Measurements from ENCODE around the gene INTS6.

INTS6 gene

DNA sequence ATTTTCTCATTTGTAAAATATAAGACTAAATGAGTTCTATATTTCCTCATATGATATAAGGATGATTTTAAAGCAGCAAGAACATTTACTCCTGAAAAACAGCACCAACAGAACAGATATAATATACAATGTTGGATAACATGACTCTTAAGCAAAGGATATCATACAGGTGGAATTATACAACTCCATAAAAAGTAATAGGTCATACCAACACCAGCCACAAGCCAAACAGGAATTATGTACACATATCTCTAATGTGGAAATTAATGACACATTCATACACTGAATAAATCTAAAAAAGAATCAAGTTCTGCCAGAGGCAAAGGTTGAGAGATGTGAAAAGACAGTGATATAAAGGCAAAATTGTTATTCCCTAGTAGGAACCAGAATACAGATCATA, 25.9 kb downstream of the INTS6 start:
- Histone ChIP-seq H3K9me3 (no peaks in the 10 kb centered on the region), H3K27me3 (no peaks in the 10 kb centered on the region), H3K27ac (no peak overlapping the region), H3K36me3 (peaks cover 12 to 21% (median 14%) of the 10 kb centered on the region in 3 donors), H3K4me3 (no peak overlapping the region), H3K4me1 (peaks cover 0 to 32% (median 0%) of the 10 kb centered on the region in 4 donors)
- no peak for DNase-seq
- intact Hi-C loops (cut with DNase I; ENCODE audit: low total_unique reads): no loop called here
- no peak for TF ChIP-seq CTCF (IDR thresholded peaks at IDR 0.05)

DNA sequence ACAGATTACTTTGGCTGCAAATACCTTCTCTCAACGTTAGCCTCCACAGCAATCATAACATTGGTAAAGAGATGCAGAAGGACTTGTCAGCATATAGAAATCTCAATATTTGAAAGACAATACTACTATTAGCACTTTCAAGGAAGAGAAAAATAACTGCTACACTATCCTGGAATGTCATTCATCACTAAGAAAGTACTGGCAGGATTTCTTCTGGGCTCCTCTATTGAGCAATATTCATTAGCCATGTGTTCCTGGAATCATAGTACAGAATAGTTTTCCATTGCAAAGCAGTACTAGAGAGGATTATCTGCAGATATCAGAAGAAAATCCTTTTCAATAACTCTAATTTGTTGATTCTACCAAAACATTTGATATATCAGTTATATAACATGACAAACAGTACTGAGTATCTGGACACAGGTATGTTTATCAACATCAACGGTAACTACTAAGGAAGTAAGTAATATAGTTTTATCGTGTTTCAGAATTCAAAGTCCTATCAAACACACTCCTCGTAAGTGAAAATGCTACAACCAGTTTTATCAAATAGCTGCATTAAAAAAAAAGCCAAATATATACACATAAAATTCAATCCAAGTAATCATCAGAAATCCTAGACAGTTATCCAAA, 27.3 kb downstream of the INTS6 start:
- Histone ChIP-seq H3K4me1 (peaks cover 0 to 32% (median 0%) of the 10 kb centered on the region in 4 donors), H3K27me3 (no peaks in the 10 kb centered on the region), H3K36me3 (peaks cover 12 to 21% (median 14%) of the 10 kb centered on the region in 3 donors), H3K9me3 (no peaks in the 10 kb centered on the region), H3K27ac (no peak overlapping the region), H3K4me3 (no peak overlapping the region)
- no peak for DNase-seq
- intact Hi-C loops (cut with DNase I; ENCODE audit: low total_unique reads): no loop called here
- no peak for TF ChIP-seq CTCF (IDR thresholded peaks at IDR 0.05)

DNA sequence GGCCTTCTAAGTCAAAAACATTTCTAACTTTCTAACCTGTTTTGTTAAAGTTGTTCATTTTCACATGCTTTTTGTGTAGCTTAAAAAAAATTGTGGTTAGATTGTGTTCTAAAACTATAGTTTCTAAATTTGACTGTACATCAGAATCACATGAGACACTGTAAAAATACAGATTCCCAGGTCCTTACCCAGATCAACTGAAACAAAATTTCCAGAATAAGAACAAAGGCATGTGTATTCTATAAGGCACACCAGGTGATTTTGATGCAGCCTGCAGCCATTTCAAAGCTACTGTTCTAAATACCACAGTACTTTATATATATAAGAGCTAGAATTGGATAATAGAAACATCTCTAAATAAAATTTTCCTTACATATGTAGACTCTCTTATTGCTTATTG, 29.1 kb downstream of the INTS6 start:
- Histone ChIP-seq H3K4me3 (no peak overlapping the region), H3K36me3 (peaks cover 4 to 9% (median 6%) of the 10 kb centered on the region in 3 donors), H3K4me1 (peaks cover 0 to 35% (median 0%) of the 10 kb centered on the region in 4 donors), H3K27ac (no peak overlapping the region), H3K9me3 (no peaks in the 10 kb centered on the region), H3K27me3 (no peaks in the 10 kb centered on the region)
- no peak for TF ChIP-seq CTCF (IDR thresholded peaks at IDR 0.05)
- intact Hi-C loops (cut with DNase I; ENCODE audit: low total_unique reads): no loop called here
- DNase-seq: no peak

DNA sequence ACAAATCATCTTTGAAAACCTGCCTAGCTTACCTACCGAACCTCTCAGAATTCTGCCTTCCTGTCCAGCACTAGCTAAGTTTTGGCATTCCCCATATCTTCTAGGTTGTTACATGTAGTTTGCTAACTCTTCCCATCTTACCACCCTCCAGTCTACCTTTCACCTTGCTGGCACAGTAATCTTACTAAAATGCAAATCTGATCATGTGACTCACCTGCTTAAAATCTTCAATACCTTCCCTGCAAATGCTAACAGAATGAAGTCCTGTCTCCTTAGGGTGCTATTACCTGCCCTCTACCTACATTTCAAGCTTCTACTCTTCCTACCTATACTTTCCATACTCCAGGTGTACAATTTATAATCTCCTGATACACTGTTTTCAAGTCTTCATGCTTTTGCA, 30.4 kb downstream of the INTS6 start:
- H3K27ac ChIP-seq: no peak overlapping the region
- H3K9me3 ChIP-seq: no peaks in the 10 kb centered on the region
- no peak for DNase-seq
- no peak overlapping the region for H3K4me3 ChIP-seq
- intact Hi-C loops (cut with DNase I; ENCODE audit: low total_unique reads): no loop called here
- no peaks in the 10 kb centered on the region for H3K27me3 ChIP-seq
- TF ChIP-seq CTCF (IDR thresholded peaks at IDR 0.05): no peak
- peaks cover 0 to 37% (median 0%) of the 10 kb centered on the region in 4 donors for H3K4me1 ChIP-seq
- peaks cover 0 to 5% (median 0%) of the 10 kb centered on the region in 3 donors for H3K36me3 ChIP-seq

- DNase-seq: no peak
- H3K4me3 ChIP-seq: no peak overlapping the region
- peaks cover 0 to 11% (median 0%) of the 10 kb centered on the region in 3 donors for H3K36me3 ChIP-seq
- peaks cover 0 to 34% (median 0%) of the 10 kb centered on the region in 4 donors for H3K4me1 ChIP-seq
- intact Hi-C loops (cut with DNase I; ENCODE audit: low total_unique reads): no loop called here
- H3K27me3 ChIP-seq: no peaks in the 10 kb centered on the region
- H3K27ac ChIP-seq: no peak overlapping the region
- no peak for TF ChIP-seq CTCF (IDR thresholded peaks at IDR 0.05)
- H3K9me3 ChIP-seq: no peaks in the 10 kb centered on the region
Measured at GRCh38 chr13:51420681-51421490, 31.9 kb downstream of the INTS6 start.

Measured in tibial artery (tissue), 4 donors.